NCI-H2081 treated with DMSO at 0.1 percent for 48 hours (cell line): Measurements from ENCODE around the gene ABHD1.
"Not testable (repeated sequence)": the region's sequence is repeated elsewhere in the genome, so short reads cannot be mapped to it uniquely, and the experiment has no call there.

Source experiments
- DNase-seq: peaks from one replicate; lab custom pipeline; 2025; lab: John Stamatoyannopoulos, UW

Gene ABHD1

DNA sequence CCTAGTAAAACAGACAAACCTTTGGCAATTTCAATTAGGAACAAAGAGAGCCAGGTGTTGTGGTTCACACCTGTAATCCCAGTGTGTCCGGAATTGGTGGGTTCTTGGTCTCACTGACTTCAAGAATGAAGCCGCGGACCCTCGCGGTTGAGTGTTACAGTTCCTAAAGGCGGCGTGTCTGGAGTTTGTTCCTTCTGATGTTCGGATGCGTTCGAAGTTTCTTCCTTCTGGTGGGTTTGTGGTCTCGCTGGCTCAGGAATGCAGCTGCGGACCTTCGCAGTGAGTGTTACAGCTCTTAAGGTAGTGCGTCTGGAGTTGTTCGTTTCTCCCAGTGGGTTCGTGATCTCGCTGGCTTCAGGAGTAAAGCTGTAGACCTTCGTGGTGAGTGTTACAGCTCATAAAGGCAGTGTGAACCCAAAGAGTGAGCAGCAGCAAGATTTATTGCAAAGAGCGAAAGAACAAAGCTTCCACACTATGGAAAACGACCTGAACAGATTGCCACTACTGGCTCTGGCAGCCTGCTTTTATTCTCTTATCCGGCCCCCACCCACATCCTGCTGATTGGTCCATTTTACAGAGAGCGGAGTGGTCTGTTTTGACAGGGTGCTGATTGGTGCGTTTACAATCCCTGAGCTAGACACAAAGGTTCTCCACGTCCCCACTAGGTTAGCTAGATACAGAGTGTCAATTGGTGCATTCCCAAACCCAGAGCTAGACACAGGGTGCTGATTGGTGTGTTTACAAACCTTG, 12.8 kb upstream of the ABHD1 start:
- not testable (repeated sequence) for DNase-seq

DNA sequence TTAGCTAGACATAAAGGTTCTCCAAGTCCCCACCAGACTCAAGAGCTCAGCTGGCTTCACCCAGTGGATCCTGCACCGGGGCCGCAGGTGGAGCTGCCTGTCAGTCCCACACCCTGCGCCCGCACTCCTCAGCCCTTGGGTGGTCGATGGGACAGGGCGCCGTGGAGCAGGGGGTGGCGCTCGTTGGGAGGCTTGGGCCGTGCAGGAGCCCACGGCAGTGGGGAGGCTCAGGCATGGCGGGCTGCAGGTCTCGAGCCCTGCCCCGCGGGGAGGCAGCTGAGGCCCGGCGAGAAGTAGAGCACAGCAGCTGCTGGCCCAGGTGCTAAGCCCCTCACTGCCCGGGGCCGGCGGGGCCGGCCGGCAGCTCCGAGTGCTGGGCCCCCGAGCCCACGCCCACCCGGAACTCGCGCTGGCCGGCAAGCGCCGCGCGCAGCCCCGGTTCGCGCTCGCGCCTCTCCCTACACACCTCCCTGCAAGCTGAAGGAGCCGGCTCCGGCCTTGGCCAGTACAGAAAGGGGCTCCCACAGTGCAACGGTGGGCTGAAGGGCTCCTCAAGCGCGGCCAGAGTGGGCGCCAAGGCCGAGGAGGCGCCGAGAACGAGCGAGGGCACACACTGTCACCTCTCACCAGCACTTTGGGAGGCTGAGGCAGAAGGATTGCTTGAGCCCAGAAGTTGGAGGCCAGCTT, 12.1 kb upstream of the ABHD1 start:
- DNase-seq: not testable (repeated sequence)

DNA sequence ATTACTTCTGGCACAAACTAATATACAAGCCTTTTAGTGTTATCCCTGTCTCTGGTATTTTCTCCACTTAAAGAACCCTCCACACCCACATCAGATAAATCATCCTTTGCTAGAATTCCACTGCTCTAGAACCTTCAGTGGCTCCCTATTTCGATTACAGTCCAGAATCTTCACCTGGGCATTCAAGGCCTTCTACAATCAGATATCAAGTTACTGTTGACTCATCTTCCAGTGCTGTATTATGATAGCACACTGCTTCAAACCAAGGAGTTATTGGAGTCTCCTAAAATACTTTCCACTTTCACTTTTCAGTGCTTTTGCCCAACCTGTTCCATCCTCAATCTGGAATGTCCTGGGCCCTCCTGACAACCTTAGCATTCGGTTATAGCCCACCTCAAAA, 8.1 kb upstream of the ABHD1 start:
- DNase-seq: no peak

DNA sequence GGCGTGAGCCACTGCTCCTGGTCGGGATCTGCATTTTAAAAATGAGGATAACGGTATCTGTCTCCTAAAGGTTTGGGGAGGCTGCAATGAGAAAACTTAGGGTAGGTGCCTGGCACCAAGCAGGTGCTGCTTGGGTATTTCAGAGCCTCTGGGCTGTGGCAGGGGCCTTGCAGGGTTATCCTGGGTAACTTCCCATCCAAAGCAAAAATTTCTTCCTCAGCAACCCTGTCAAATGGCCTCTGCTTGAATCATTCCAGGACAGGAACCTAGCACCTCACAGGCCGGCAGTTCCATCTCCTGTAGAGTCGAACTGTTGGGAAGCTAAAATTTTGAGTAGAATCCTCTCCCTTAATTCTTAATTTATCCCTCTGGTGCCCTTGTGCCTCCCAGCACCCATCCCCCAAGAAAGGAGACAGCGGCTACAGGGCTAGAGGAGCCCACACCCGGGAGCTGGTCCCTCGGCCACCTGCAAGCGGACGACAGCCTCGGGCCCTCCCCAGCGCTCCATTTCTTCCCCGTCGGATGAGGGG, 5.6 kb upstream of the ABHD1 start:
- DNase-seq: no peak

GRCh38 chr2:27118525-27119329, 4.9 kb upstream of the ABHD1 start, which contains the start of gene CGREF1:
CGREF1 (minus strand) TSS chr2:27119128; CDS start chr2:27104366, 14,762 bp downstream.
- no peak for DNase-seq

DNA sequence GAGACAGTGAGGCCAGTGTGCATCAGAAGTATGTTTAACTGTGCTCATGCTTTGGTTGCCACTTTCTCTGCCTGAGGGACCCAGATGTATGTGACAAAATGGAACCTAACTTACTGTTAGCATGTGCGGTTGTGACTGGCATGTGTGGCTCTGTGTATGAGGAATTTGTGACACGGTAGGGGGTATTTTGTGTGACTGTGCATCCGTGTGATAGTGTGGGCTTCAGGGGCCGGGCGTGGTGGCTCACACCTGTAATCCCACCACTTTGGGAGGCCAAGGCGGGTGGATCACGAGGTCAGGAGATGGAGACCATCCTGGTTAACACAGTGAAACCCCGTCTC, 4.3 kb upstream of the ABHD1 start:
- DNase-seq: not testable (repeated sequence)

- DNase-seq: no peak
These were observed 1.7 kb upstream of the ABHD1 start for GRCh38 chr2:27121906-27122305.

DNA sequence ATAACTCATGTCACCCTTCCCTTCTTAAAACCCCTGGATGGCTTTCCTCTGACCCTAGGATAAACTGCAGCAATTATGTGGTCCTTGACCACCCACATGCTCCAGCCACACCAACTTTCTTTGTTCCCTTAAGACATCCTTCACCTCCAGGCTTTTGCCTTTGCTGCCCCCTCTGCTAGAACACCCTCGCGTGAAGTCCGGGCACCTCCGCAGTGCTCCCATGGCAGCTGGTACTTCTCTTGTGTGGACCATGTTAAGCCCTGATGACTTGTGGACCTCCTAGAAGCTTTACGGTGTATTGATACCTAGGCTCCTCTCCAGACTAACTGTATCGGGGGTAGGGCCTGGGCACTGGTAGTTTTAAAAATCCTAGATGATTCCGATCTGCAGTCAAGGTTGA, 824 bp upstream of the ABHD1 start:
- DNase-seq: no peak

- no peak for DNase-seq
These were observed 1.5 kb downstream of the ABHD1 start for GRCh38 chr2:27125104-27125503.

DNA sequence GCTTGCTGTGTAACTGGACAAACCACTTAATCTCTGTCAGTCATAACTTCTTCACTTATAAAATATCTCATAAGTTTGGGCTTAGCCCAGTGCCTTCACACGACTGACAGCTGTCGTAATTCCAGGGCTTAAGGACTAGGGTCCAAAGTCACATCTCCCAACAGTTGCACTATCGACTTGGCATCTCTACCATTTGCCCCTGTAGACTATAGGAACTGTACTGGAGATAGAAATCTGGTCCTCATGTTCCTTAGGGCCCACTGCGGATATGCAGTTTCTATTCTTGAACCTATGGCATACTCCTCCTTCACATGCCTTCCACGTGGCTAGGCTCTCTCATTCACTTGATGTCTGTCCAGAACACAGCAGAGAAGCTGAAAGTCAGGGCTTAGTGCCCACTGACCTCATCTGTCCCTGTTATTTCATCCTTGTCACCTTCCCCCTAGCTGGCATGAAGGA, 2.7 kb downstream of the ABHD1 start:
- no peak for DNase-seq

DNA sequence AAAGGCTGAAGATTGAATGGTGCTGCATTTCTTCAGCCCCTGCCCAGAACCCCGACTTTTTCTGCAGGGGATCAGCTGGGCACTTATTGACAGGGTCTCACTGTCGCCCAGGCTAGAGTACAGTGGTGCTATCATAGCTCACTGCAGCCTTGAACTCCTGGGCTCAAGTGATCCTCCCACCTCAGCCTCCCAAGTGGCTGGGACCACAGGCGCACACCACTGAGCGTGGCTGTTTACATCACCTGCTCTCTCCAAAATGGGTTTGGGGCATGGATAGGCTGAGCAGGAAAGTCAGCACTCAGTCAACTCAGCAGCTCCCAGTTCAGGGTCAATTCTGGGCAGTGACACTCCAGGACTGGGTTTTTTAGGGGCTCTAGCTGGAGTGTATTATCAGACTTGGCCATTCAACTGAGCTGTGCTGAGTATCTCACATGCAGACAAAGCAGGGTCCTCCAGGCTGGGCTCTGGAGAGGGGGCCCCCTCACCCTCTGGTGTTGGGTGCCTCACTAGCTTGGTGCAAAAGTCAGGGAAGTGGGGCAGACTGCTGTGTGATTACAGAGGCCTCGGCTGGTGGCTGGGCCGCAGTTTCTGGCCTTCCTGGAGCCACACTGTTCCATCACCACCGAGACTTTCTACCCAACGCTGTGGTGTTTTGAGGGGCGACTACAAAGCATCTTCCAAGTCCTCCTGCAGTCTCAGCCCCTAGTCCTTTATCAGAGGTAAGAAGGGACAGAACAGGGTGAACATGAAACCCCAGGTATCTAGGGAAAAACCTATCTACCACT, 4.5 kb downstream of the ABHD1 start:
- no peak for DNase-seq

GRCh38 chr2:27128668-27129571, 5.3 kb downstream of the ABHD1 start:
- no peak for DNase-seq

DNA sequence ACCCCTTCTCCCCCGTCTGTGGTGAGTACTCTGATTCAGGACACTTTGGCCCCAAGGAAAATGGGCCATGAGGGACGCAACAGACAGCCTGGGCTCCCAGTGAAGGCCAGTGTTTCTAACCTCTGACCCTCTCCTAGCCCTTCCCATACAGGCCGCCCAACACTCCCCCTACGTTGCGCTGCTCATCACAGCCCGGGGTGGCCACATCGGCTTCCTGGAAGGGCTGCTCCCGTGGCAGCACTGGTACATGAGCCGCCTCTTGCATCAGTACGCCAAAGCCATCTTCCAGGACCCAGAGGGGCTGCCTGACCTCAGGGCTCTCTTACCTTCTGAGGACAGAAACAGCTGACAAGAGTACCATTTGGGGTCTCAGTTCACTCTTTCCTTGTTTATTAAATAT, 6.8 kb downstream of the ABHD1 start:
- DNase-seq: no peak

- DNase-seq: no peak
These were observed 7.8 kb downstream of the ABHD1 start for GRCh38 chr2:27131429-27131828.

GRCh38 chr2:27133195-27133875, 9.7 kb downstream of the ABHD1 start:
- DNase-seq: no peak

DNA sequence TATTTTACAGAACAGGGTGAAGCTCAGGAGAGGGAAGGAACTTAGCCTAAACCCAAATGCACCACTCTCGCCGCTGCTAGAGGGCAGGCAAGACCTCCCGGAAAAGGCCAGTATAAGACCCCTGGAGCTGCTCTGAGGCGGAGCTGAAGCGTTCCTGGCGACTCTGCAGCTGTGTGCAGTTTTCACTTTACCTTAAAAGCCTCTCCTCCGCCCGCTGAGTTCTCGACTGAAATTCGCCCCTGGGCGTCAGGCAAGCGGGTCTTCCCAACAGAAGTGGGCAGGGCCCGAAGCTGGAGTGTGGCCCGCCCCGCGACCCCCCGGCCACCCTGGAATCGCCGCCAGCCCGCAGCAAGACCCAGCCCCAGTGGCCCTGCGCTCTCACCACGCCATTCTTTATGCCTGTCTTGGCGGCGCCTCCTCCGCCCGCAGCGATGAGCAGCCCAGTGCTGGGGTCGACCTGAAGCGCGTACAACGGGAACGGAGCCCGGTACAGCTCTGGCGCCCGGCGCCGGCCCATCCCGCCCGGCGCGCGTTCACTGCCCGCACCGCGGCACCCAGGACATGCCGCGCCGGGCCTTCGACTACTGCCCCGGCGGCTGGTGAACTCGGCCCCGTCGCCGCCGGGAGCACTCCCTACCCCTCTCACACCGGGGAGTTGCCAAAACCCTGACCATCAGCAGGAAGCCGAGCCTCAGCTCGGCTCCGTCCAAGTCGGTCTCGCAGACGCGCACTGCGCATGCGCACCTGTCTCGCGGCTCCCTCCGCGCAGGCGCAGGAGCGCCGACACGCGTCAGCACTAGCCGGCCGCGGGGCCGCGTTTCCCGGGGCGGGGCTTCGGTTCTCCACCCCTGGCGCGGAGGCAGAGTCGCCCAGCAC, 10.5 kb downstream of the ABHD1 start, which contains the start of gene PREB:
TSS of gene PREB (minus strand) at position 732 of the 876 bp plus-strand sequence. CDS start at position 517, 215 bp downstream.
- DNase-seq: peak; percentile 85

GRCh38 chr2:27134781-27135477, 11.3 kb downstream of the ABHD1 start:
- no peak for DNase-seq

DNA sequence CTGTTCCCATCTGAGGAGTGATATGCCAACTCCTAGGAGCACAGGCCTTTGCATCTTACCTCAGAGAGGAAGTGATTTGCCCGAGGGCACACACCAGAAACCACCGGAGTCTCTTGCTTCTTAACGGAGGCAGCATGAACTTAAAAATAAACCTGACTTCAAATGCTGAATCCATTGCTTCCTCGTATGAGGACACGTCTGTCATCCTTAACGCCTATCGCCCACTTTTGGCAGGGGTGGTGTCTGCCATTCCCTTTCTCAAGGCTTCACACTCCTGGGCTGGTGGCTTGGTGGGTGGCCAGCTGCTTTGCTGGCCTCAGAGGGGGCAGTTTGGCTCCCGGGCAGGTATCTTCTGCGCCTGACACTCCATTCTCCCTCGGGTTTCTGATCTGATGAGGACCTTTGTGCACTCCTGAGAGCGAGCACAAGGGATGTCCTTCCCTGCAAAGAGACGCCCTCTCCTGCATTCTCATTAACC, 11.9 kb downstream of the ABHD1 start:
- no peak for DNase-seq
